SK-N-SH treated with all-trans-retinoic acid at 6 μM for 48 hours (cell line): ENCODE measurements around the gene SIK3.

ENCODE experiments used
- ARNTL ChIP-seq: fragments of 450-650 bp; formaldehyde crosslinking; IDR thresholded peaks from 2 replicates; pipeline ENCODE4 v1.5.0; 2020; ENCODE audit warnings: low read depth, mild to moderate bottlenecking, moderate library complexity, borderline replicate concordance
- CREB5 ChIP-seq: fragments of 250-450 bp; sonication (Bioruptor Pico); IDR thresholded peaks from 2 replicates; pipeline ENCODE4 v1.5.1; 2020; ENCODE audit warnings: low read depth, mild to moderate bottlenecking, moderate library complexity
- CSDC2 ChIP-seq: fragments of 250-450 bp; sonication (Bioruptor Pico); IDR thresholded peaks from 2 replicates; pipeline ENCODE4 v1.5.0; 2020; ENCODE audit warnings: mild to moderate bottlenecking, moderate library complexity
- ISL1 ChIP-seq: fragments of 250-450 bp; sonication (Bioruptor Pico); IDR thresholded peaks from 2 replicates; pipeline ENCODE4 v2.1.2; 2022; ENCODE audit warnings: mild to moderate bottlenecking, moderate library complexity
- PATZ1 ChIP-seq: fragments of 250-450 bp; sonication (Bioruptor Pico); IDR thresholded peaks from 2 replicates; pipeline ENCODE4 v1.8.0; 2020; ENCODE audit warnings: mild to moderate bottlenecking, moderate library complexity, borderline replicate concordance
- POU6F1 ChIP-seq: fragments of 250-450 bp; sonication (Bioruptor Pico); IDR thresholded peaks from 2 replicates; pipeline ENCODE4 v1.8.0; 2021; ENCODE audit warnings: low read depth, mild to moderate bottlenecking, moderate library complexity, borderline replicate concordance
- RARB ChIP-seq: fragments of 250-450 bp; sonication (Bioruptor Pico); IDR thresholded peaks from 2 replicates; pipeline ENCODE4 v1.8.0; 2021; ENCODE audit warnings: mild to moderate bottlenecking, moderate library complexity
- TSHZ2 ChIP-seq: fragments of 250-450 bp; sonication (Bioruptor Pico); IDR thresholded peaks from 2 replicates; pipeline ENCODE4 v1.5.0; 2020; ENCODE audit warnings: mild to moderate bottlenecking, moderate library complexity
- ZNF565 ChIP-seq: fragments of 450-650 bp; formaldehyde crosslinking; conservative IDR thresholded peaks from 2 replicates; pipeline ENCODE4 v1.5.0; 2020; ENCODE audit warnings: low read depth, mild to moderate bottlenecking, moderate library complexity
- ZNF70 ChIP-seq: fragments of 450-650 bp; formaldehyde crosslinking; IDR thresholded peaks from 2 replicates; pipeline ENCODE4 v1.5.0; 2020; ENCODE audit warnings: mild to moderate bottlenecking, moderate library complexity
- TF ChIP-seq, protein P1 (sequence below): fragments of 250-450 bp; sonication (Bioruptor Pico); IDR thresholded peaks from 2 replicates; pipeline ENCODE4 v1.5.1; 2021; ENCODE audit warnings: mild to moderate bottlenecking, moderate library complexity

- TF ChIP-seq CREB5 (CRISPR knock-in tag) (no peak), TSHZ2 (CRISPR knock-in tag) (no peak), ZNF565 (CRISPR knock-in tag) (no peak), ISL1 (no peak), ARNTL (CRISPR knock-in tag) (no peak), ZNF70 (no peak), POU6F1 (CRISPR knock-in tag) (no peak), PATZ1 (CRISPR knock-in tag) (no peak), RARB (no peak), CSDC2 (no peak)
- TF ChIP-seq, protein P1, sequence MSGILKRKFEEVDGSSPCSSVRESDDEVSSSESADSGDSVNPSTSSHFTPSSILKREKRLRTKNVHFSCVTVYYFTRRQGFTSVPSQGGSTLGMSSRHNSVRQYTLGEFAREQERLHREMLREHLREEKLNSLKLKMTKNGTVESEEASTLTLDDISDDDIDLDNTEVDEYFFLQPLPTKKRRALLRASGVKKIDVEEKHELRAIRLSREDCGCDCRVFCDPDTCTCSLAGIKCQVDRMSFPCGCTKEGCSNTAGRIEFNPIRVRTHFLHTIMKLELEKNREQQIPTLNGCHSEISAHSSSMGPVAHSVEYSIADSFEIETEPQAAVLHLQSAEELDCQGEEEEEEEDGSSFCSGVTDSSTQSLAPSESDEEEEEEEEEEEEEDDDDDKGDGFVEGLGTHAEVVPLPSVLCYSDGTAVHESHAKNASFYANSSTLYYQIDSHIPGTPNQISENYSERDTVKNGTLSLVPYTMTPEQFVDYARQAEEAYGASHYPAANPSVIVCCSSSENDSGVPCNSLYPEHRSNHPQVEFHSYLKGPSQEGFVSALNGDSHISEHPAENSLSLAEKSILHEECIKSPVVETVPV (CRISPR knock-in tag): no peak
These were observed 227.0 kb downstream of the SIK3 start for GRCh38 chr11:116871248-116871647.
